AG09309 (cell line): ENCODE measurements around the gene MTCH1.

Experiments
- DNase-seq: peaks from one replicate; pipeline ENCODE4 v3.0.0-alpha.2; 2010; ENCODE audit warnings: low read depth
- H3K4me3 ChIP-seq: 2 replicates; pipeline ENCODE4 v1.5.1; 2011; ENCODE audit warnings: mild to moderate bottlenecking, low read depth, low read length, moderate library complexity; ENCODE audit not compliant: control insufficient read depth
- CTCF ChIP-seq: IDR thresholded peaks from 2 replicates; pipeline ENCODE4 v1.5.1; 2011; ENCODE audit warnings: mild to moderate bottlenecking, low read depth, low read length, inconsistent platforms; ENCODE audit not compliant: insufficient read depth, control insufficient read depth; ENCODE audit errors: missing control alignments

The MTCH1 gene

DNA sequence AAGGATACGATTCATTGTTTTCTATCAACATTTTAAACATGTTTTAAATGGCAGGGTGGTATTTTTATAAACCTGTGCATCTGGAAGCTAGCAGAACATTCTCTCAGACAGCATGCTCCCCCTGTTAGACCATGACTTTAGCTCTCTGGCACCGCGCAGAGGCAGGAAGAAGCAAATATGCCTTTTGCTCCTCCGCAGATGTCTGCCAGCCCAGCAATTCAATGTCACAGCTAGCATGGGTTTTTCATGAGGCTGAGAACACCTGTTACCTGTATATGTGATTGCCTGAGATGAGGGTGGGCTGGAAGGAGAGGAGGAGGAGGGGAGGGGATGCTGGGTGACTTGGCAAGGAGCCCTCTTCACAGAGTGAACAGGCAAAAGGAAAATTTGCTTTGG, 6.7 kb downstream of the MTCH1 start:
- H3K4me3 ChIP-seq: no peak overlapping the region
- peak; percentile 86 for TF ChIP-seq CTCF
- DNase-seq: peak; percentile 18

DNA sequence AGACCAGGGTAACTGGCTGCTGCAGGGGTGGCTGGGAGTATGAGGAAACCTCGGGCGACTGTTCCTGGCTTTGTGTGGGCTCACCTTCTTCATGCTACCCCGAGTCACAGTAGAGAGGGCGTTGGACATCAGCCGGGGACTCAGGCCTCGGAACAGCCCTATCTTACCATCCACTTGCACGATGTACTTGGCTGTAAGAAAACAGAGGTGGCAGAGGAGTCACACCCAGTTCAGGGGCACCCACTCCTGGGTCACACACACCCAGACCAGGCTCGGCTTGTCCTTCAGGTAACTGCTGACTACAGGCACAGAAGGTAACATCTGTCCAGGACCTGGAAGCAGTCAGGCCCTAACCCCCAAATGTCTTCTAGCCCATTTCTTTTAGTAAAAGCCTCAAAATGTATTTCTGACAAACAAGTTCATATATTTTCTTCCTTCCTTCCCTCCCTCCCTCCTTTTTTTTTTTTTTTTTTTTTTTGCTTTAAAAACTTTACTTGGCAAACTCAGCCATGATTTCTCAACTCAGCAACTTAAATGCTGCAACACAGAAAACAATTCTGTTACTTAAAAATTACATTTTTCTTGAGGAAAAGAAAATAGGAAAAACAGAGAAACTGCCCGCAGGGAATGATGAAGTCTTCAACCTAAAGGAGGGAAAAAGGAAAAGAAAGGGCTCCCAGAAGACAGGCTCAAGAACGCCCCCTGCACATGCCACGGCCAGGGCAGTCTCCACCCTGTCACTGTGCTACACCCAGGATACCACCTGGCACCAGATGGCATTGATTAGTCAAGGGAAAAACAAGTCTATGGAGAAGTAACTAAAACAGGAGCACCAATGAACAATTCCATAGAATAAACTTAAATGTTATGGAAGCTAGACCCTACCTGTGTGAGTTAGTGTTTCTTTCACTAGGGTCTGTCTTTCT, 7.3 kb downstream of the MTCH1 start:
- DNase-seq: no peak
- no peak for TF ChIP-seq CTCF
- no peak overlapping the region for H3K4me3 ChIP-seq

- peak; percentile 48 for TF ChIP-seq CTCF
- DNase-seq: no peak
- H3K4me3 ChIP-seq: no peak overlapping the region
Observed at GRCh38 chr6:36977470-36977941, 8.5 kb downstream of the MTCH1 start.

DNA sequence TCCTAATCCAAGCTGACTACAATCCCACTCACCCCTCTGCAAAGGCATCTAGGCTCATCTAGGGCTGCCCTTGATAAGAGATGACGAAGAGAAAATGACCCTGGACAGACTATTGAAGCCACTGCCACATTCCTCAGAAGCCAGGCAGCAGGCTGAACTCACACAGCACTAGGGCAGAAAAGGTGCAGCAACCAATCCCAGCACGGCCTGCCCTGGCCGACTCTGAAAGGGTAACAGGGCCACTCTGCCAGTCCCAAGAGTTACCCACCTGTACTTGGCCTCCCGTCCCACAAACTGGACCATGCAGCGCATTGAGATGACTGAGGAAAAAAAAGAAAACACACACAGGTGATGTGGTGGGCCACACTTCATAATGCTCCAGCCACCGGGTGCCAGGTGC, 9.1 kb downstream of the MTCH1 start:
- no peak for DNase-seq
- no peak for TF ChIP-seq CTCF
- H3K4me3 ChIP-seq: no peak overlapping the region

GRCh38 chr6:36976509-36976908, 9.5 kb downstream of the MTCH1 start:
- H3K4me3 ChIP-seq: no peak overlapping the region
- DNase-seq: no peak
- TF ChIP-seq CTCF: no peak

GRCh38 chr6:36976007-36976264, 10.1 kb downstream of the MTCH1 start:
- TF ChIP-seq CTCF: no peak
- DNase-seq: no peak
- H3K4me3 ChIP-seq: no peak overlapping the region
